A673 (cell line): ENCODE results near the gene PKP1.

ENCODE experiments used
- CTCF ChIP-seq: fragments of 300-800, 200-600 bp; sonication (generic); conservative IDR thresholded peaks from 2 replicates; pipeline ENCODE4 v1.5.1; 2017; ENCODE audit warnings: low read depth, mild to moderate bottlenecking, antibody characterized with exemption, low read length, moderate library complexity, mixed read lengths
- EZH2 ChIP-seq: fragments of 200-600 bp; sonication (generic); IDR thresholded peaks from 2 replicates; pipeline ENCODE4 v1.6.1; 2017; ENCODE audit warnings: borderline replicate concordance, low read depth, mild to moderate bottlenecking, mixed read lengths, antibody characterized with exemption, low read length; ENCODE audit not compliant: poor library complexity, severe bottlenecking

- no peak for TF ChIP-seq CTCF
- TF ChIP-seq EZH2 = no peak
Observed at GRCh38 chr1:201319631-201320030, 36.3 kb downstream of the PKP1 start.
